Activated CD8-positive, alpha-beta memory T cell treated with anti-CD3 and anti-CD28 coated beads for 24 hours (primary cell): ENCODE data around the gene CFL2.

Source experiments
- DNase-seq: peaks from one replicate; pipeline ENCODE4 v3.0.0-alpha.2; 2020

The CFL2 gene

GRCh38 chr14:34668111-34668510 lies 46.3 kb downstream of the CFL2 start:
- DNase-seq = no peak

GRCh38 chr14:34667007-34667406 lies 47.4 kb downstream of the CFL2 start:
- DNase-seq = no peak

- DNase-seq = no peak
Measured at GRCh38 chr14:34665785-34666435, 48.5 kb downstream of the CFL2 start.

- no peak for DNase-seq
Measured at GRCh38 chr14:34662561-34663088, 51.8 kb downstream of the CFL2 start.

- no peak for DNase-seq
Measured at GRCh38 chr14:34660796-34661195, 53.6 kb downstream of the CFL2 start.
